Activated CD4-positive, alpha-beta T cell treated with anti-CD3 and anti-CD28 coated beads for 1 hour (primary cell): ENCODE data around the gene MAP7D1.
"Not testable (repeated sequence)": the region's sequence is repeated elsewhere in the genome, so short reads cannot be mapped to it uniquely, and the experiment has no call there.

Experiments
- DNase-seq: peaks from one replicate; pipeline ENCODE4 v3.0.0-alpha.2; 2020

Gene MAP7D1

GRCh38 chr1:36172017-36172747 is 16.2 kb downstream of the MAP7D1 start:
- DNase-seq: no peak

- no peak for DNase-seq
Measured at GRCh38 chr1:36172983-36173382, 17.0 kb downstream of the MAP7D1 start.

GRCh38 chr1:36174713-36175112 is 18.8 kb downstream of the MAP7D1 start:
- DNase-seq: no peak

- DNase-seq: no peak
Measured at GRCh38 chr1:36175137-36176095, 19.5 kb downstream of the MAP7D1 start.

GRCh38 chr1:36176106-36176949 is 20.4 kb downstream of the MAP7D1 start:
- DNase-seq: no peak

GRCh38 chr1:36177589-36178431 is 21.9 kb downstream of the MAP7D1 start:
- DNase-seq: no peak

GRCh38 chr1:36178471-36179219 is 22.7 kb downstream of the MAP7D1 start:
- DNase-seq: no peak

GRCh38 chr1:36179220-36179600 is 23.2 kb downstream of the MAP7D1 start:
- no peak for DNase-seq

- no peak for DNase-seq
Measured at GRCh38 chr1:36182734-36183133, 26.8 kb downstream of the MAP7D1 start.

GRCh38 chr1:36183309-36183856 is 27.4 kb downstream of the MAP7D1 start:
- no peak for DNase-seq

- peak; percentile 73 for DNase-seq
Measured at GRCh38 chr1:36187800-36188593, 32.0 kb downstream of the MAP7D1 start.

GRCh38 chr1:36196805-36197204 is 40.8 kb downstream of the MAP7D1 start:
- DNase-seq: not testable (repeated sequence)

GRCh38 chr1:36198641-36199040 is 42.7 kb downstream of the MAP7D1 start:
- DNase-seq: no peak

GRCh38 chr1:36199934-36200741 is 44.2 kb downstream of the MAP7D1 start:
- no peak for DNase-seq

- no peak for DNase-seq
Measured at GRCh38 chr1:36203027-36203553, 47.1 kb downstream of the MAP7D1 start.

GRCh38 chr1:36203554-36204346 is 47.8 kb downstream of the MAP7D1 start:
- DNase-seq: no peak

- no peak for DNase-seq
Measured at GRCh38 chr1:36204347-36204909, 48.5 kb downstream of the MAP7D1 start.
